ENCODE results near the gene CEMP1. TPM values are rescaled to one million over a fixed set of nuclear protein-coding genes. Genes with fewer than 3 reads are reported as not detected.
A peak's percentile ranks its signal among the peaks of the same experiment; 100 is the strongest.

CEMP1 gene
- polyA plus RNA-seq, 3 donors from 2014 or later: 0.90 to 3.0 (median 3.0) TPM

DNA sequence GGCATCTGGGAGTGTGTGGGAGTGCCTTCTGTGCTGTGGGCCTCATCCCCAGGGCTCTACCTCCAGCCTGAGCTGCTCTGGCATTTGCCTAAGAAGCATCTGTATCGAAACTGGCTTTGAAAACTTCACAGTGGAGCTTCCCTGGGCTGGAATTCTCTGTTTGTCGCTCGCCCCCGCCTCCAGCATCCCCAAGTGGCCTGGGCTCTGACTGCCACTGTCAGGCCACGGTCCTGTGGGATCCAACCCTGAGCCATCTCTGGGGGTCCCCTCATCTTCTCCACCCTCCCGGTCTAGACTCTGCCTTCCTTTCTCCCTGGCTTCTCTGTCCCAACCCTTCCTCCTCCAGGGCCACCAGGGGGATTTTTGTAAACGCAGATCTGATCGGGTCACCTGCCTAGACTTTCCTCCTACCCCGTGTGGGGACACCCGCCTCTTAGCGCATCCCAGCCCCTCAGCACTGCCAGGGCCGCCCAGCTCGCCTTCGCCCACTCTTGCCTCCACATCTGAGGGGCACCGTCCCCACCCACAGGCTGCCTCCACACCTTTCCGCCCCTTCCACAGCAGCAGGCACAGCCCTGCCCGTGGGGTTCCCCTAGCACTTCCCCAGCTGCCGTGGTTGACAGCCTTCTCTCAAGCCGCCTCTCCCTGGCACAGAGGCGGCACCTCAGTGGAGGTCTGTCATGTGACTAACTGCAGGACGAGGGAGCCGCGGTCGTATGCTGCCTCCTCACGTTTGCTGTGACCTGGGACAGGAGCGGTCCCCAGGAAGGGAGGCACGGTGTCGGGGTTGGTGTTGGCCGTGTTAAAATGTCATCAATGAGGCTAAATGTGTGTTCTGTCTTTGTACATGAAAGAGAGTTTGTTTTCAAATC is 44.3 kb downstream of the CEMP1 start:
- Mint-ChIP-seq H3K4me1 (peaks cover 27 to 30% of the 10 kb centered on the region in 2 donors), H3K27me3 (ENCODE audit: low read depth in 3 of 3) (peaks cover 0 to 6% (median 0%) of the 10 kb centered on the region in 3 donors), H3K4me3 (peak overlapping the region; percentile 71 to 85 (median 82)), H3K27ac (peak overlapping the region; percentile 51 to 94 (median 90)), H3K9me3 (no peaks in the 10 kb centered on the region), H3K36me3 (no peaks in the 10 kb centered on the region)
- DNase-seq: peak; percentile 78 to 80 (median 79)

DNA sequence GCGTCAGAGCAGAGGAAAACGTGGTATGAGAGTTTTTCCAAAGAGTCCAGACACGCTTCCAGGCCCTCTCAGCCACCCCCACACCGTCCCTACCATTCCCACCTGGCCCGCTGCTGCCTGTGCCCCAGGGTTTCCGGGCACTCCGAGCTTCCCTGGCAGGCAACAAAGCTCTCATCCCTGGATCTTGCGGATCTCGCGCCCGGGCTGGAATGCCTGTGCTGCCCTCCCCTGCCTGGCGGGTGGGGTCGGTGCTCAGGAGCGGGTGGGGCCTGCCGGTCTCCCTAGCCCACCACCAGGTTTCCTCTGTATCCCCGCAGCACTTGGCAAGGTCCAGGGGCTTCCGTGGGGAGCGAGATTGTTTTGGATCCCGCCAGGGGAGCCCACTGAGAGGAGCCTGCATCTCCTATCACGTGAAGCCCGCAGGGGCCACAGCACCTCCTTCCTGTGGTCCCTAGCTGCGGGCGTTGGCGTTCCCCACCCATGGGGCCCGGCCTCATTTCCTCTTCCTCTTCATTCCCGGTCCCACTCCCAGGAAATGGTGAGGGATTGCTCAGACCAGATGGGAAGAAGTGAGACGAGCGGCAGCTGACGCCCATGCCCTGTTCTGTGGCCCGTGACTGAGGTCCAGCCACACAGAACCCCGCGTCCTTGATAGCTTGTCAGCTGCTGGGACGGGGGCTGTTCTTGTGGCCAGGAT is 45.2 kb downstream of the CEMP1 start:
- H3K4me3 Mint-ChIP-seq: peak overlapping the region in 3 of 5 donors; percentile 71 to 85 (median 84)
- peaks cover 0 to 6% (median 0%) of the 10 kb centered on the region in 3 donors for H3K27me3 Mint-ChIP-seq (ENCODE audit: low read depth in 3 of 3)
- H3K36me3 Mint-ChIP-seq: no peaks in the 10 kb centered on the region
- no peak for DNase-seq
- peak overlapping the region in 5 of 6 donors; percentile 7 to 94 (median 89) for H3K27ac Mint-ChIP-seq
- no peaks in the 10 kb centered on the region for H3K9me3 Mint-ChIP-seq
- peaks cover 27 to 30% of the 10 kb centered on the region in 2 donors for H3K4me1 Mint-ChIP-seq

DNA sequence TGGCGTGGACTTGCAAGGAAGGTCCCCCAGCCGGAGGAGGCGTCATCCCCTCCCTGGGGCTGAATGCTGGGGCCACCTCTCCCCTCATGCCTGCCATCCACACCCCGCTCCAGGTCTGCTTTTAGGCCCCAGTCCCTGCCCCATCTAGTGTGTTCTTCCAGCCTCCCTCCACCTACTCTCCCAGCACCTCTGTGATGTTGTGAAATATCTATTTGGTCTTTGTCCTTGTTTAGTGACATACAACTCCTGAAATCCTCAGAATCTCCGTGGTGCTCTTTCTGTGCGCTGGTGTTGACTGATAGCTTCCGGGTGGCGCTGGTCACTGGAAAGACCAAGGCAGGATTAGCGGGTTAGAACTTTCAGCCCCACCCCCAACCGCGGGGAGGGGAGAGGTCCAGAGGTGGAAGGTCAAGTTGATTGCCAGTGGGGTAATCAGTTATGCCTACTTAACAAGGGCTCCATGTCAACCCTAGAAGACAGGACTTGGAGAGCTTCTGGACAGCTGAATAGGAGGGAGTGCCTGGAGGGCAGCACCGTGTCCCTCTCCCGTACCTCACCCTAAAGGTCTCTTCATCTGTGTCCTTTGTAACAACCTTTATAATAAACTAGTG is 46.2 kb downstream of the CEMP1 start:
- Mint-ChIP-seq H3K27ac (peak overlapping the region in 5 of 6 donors; percentile 17 to 75 (median 38)), H3K27me3 (ENCODE audit: low read depth in 3 of 3) (peaks cover 0 to 6% (median 0%) of the 10 kb centered on the region in 3 donors)
- DNase-seq: no peak

DNA sequence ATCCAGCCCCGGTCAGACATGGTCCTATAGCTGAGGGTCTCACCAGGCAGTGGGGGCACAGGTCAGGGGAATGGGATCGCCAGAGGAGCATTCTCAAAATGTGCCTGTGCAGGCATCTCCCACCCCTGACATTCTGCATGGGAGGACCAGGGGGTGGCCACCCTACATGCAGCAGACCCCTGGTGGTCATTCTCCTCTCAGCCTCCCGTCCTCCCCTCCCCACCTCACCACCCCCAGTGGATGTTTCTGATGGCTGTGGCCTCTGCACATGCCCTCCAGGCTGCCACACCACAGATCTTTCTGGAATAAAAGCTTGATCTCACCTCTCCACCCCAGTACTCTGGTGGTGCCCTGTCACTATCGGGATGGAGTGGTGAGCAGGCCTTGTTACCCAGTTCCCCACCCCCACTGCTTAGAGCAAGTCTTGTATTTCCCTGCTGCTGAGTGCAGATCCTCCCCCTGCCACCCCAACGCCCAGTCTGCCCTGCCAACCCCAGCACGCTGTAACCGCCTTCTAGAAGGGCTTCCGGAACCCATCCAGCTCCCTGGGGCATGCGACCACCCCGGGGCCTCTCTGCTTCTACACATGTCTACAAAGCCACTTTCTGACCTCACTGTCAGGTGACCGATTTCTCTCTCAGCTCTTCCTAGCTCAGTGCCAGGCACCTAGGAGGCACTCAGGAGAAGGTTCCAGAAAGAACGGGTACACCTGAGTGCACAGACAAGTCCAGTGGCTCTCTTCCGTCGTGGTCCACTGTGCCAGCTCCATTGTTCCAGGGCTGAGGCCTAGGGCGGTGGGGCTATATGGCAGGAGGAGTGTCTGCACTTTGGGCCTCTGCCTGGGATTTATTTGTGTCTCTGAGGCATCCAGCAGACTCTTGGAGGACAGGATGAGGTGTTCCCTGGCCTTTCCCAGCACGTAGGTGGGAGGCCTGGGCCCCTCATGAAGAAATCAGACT is 47.0 kb downstream of the CEMP1 start:
- Mint-ChIP-seq H3K4me3 (no peak overlapping the region), H3K9me3 (no peaks in the 10 kb centered on the region), H3K27me3 (ENCODE audit: low read depth in 3 of 3) (peaks cover 0 to 6% (median 0%) of the 10 kb centered on the region in 3 donors), H3K36me3 (no peaks in the 10 kb centered on the region), H3K27ac (peak overlapping the region in 3 of 6 donors; percentile 17 to 75 (median 55)), H3K4me1 (peaks cover 27 to 30% of the 10 kb centered on the region in 2 donors)
- DNase-seq: no peak

More for the DNA sequence above, 46.2 kb downstream of the CEMP1 start:
- Mint-ChIP-seq H3K4me1 (peaks cover 27 to 30% of the 10 kb centered on the region in 2 donors), H3K9me3 (no peaks in the 10 kb centered on the region), H3K4me3 (peak overlapping the region in 2 of 5 donors; percentile 21 to 40), H3K36me3 (no peaks in the 10 kb centered on the region)

DNA sequence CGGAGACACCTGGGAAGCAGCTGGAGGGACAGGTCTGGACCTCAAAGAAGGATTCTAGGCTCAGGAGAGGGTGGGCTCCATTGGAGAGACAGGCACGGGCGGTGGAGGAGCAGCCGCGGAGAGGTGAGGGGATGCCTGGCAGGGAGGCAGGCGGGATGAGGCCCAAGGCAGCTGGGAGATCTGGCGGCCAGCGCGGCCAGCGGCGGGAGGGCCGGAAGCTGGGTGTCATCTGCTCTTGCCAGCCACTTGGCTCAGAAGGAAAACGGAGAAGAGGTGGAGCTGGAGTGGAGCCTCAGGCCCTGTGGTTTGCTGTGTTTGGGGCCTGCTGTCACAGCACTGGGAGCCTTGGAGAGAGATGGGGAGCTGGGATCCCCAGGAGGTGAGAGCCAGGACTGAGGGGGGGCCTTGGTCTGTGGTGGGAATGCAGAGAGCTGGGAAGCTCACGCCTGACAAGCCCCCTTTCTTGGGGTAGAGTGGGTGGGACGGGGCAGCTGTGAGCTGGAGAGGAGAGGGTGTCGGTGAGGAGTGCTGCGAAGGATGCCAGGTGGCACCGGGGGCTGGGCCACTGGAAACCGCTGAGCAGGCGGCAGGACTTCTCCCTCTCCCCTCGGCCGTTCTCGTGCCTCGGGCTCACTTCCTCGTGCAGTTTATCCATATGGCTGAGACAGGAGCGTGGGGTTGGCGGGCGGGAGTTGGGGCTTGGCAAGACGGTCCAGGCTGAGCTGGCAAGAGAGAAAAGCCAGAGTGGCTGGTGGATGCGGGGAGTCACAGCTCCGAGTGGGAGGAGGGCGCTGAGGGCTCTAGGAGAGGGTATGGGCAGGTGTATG is 48.3 kb downstream of the CEMP1 start:
- peaks cover 24 to 25% of the 10 kb centered on the region in 2 donors for H3K4me1 Mint-ChIP-seq
- no peaks in the 10 kb centered on the region for H3K9me3 Mint-ChIP-seq
- H3K27ac Mint-ChIP-seq: peak overlapping the region in 2 of 6 donors; percentile 22 to 81
- no peak for DNase-seq
- no peak overlapping the region for H3K4me3 Mint-ChIP-seq
- H3K36me3 Mint-ChIP-seq: no peaks in the 10 kb centered on the region
- peaks cover 0 to 6% (median 0%) of the 10 kb centered on the region in 3 donors for H3K27me3 Mint-ChIP-seq (ENCODE audit: low read depth in 3 of 3)

DNA sequence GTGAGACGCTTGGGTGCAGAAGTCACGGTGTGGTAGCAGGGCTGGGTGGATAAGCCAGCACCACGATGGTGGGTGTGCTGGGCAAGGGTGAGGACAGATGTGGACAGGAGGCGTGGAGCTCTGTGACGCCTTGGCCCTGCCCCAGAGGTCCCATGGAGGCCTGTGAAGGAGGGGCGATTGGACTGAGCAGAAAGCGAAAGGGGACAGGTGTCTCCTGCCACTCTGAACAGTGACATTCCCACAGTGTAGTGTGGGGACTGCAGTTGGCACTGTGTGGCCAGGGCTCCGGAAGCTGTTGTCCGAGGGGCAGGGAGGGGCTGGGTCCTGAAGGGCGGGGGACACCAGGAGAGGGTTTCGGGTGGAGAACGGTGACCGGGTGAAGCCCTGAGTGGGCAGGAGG is 49.0 kb downstream of the CEMP1 start:
- H3K36me3 Mint-ChIP-seq: no peaks in the 10 kb centered on the region
- peaks cover 19% of the 10 kb centered on the region in 2 donors for H3K4me1 Mint-ChIP-seq
- no peak for DNase-seq
- no peaks in the 10 kb centered on the region for H3K9me3 Mint-ChIP-seq
- H3K4me3 Mint-ChIP-seq: no peak overlapping the region
- H3K27me3 Mint-ChIP-seq (ENCODE audit: low read depth in 3 of 3): peaks cover 0 to 6% (median 0%) of the 10 kb centered on the region in 3 donors
- peak overlapping the region in 1 of 6 donors; percentile 81 for H3K27ac Mint-ChIP-seq

DNA sequence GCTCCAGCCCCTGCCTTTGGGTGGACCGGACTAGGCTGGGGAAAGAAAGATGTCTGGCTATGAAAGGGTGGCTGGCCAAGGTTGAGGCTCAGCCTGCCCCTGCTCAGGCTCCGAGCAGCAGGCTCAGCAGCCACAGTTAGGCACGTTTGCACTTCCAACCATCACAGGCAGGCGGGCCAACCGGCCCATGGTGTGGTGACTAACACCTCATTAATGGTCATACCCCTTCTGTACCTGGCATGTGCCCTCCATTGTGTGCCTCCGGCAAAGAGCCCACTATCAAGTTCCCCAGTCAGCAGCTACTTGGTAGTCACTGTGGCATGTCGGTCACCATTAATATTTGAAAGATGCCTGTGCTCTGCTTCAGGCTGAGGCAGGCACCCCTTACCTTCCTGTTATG is 49.5 kb downstream of the CEMP1 start:
- H3K36me3 Mint-ChIP-seq: no peaks in the 10 kb centered on the region
- H3K4me3 Mint-ChIP-seq: no peak overlapping the region
- H3K27ac Mint-ChIP-seq: no peak overlapping the region
- H3K27me3 Mint-ChIP-seq (ENCODE audit: low read depth in 3 of 3): peaks cover 0 to 5% (median 0%) of the 10 kb centered on the region in 3 donors
- no peaks in the 10 kb centered on the region for H3K9me3 Mint-ChIP-seq
- peaks cover 16 to 18% of the 10 kb centered on the region in 2 donors for H3K4me1 Mint-ChIP-seq
- DNase-seq: no peak

DNA sequence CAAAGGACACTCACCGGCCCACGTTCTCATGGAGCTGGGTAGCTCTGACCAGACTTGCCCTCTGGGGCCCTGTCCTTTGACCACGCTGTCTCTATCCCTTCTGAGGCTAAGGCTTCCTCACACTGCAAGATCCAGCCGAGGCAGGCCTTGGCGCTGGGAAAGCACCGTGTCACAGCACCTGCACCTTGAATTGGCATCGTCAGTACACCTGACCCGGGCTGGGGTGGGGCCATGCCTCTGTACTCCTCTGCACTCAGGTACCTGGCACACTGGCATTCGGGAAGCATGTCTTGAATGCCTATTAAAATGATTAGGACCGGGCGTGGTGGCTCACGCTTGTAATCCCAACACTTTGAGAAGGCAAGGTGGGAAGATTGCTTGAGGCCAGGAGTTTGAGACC is 50.3 kb downstream of the CEMP1 start:
- no peak overlapping the region for H3K27ac Mint-ChIP-seq
- H3K4me3 Mint-ChIP-seq: no peak overlapping the region

More for the DNA sequence above, 50.3 kb downstream of the CEMP1 start:
- no peaks in the 10 kb centered on the region for H3K9me3 Mint-ChIP-seq
- peaks cover 13 to 18% of the 10 kb centered on the region in 2 donors for H3K4me1 Mint-ChIP-seq
- no peaks in the 10 kb centered on the region for H3K36me3 Mint-ChIP-seq
- no peak for DNase-seq
- H3K27me3 Mint-ChIP-seq (ENCODE audit: low read depth in 3 of 3): peaks cover 0 to 6% (median 0%) of the 10 kb centered on the region in 3 donors

Other genes with a start within 250 kb of the CEMP1 start
- gene ABCA3, start 190.7 kb downstream of the CEMP1 start, polyA plus RNA-seq: 1 to 10 TPM; 2.4 to 7.6 (median 4.8) TPM
- gene CCNF, start 102.0 kb downstream of the CEMP1 start, polyA plus RNA-seq: 10 to 100 TPM in 1 of 3 donors, 1 to 10 TPM in 2; 1.5 to 10.9 (median 4.5) TPM
- gene TEDC2, start 71.3 kb downstream of the CEMP1 start, polyA plus RNA-seq: under 1 TPM in 2 of 3 donors, not detected in 1; 0.22 to 0.85 TPM
- gene NTN3, start 60.1 kb downstream of the CEMP1 start, polyA plus RNA-seq: not detected
- 1 to 10 TPM; 1.1 to 4.5 (median 2.4) TPM for gene TBC1D24, start 56.3 kb downstream of the CEMP1 start, polyA plus RNA-seq
- gene ATP6V0C, start 17.5 kb downstream of the CEMP1 start, polyA plus RNA-seq: 100 to 1,000 TPM in 1 of 3 donors, 10 to 100 TPM in 2; 70.9 to 116 (median 90.8) TPM
- 10 to 100 TPM; 13.7 to 18.6 (median 13.9) TPM for gene AMDHD2, start 11.0 kb downstream of the CEMP1 start, polyA plus RNA-seq
- gene PDPK1, start 6.6 kb upstream of the CEMP1 start, polyA plus RNA-seq: 10 to 100 TPM; 26.3 to 48.8 (median 27.1) TPM
- 10 to 100 TPM; 22.2 to 38.9 (median 25.9) TPM for gene KCTD5, start 151.1 kb upstream of the CEMP1 start, polyA plus RNA-seq
- gene PRSS27, start 188.8 kb upstream of the CEMP1 start, polyA plus RNA-seq: under 1 TPM in 1 of 3 donors, not detected in 2; 0.18 TPM
- gene SRRM2, start 221.2 kb upstream of the CEMP1 start, polyA plus RNA-seq: 100 to 1,000 TPM in 1 of 3 donors, 10 to 100 TPM in 2; 11.5 to 113 (median 24.2) TPM
- gene ELOB, start 245.9 kb upstream of the CEMP1 start, polyA plus RNA-seq: 100 to 1,000 TPM; 252 to 523 (median 328) TPM

Data from immature natural killer cell (primary cell).